SU-DHL-6 (cell line): ENCODE measurements around the gene MYO9A.

Source experiments
- CTCF ChIP-seq: fragments of 200-600 bp; sonication (generic); IDR thresholded peaks from one replicate; pipeline ENCODE4 v1.5.1; 2017; ENCODE audit warnings: antibody characterized with exemption, mild to moderate bottlenecking, low read length, moderate library complexity; ENCODE audit not compliant: insufficient read depth, poor library complexity, severe bottlenecking
- EZH2phosphoT487 ChIP-seq: fragments of 200-600 bp; sonication (generic), shearing (Covaris generic); conservative IDR thresholded peaks from 2 replicates; pipeline ENCODE4 v1.6.1; 2018; ENCODE audit warnings: mild to moderate bottlenecking, antibody characterized with exemption, low read length, moderate library complexity, mixed read lengths

DNA sequence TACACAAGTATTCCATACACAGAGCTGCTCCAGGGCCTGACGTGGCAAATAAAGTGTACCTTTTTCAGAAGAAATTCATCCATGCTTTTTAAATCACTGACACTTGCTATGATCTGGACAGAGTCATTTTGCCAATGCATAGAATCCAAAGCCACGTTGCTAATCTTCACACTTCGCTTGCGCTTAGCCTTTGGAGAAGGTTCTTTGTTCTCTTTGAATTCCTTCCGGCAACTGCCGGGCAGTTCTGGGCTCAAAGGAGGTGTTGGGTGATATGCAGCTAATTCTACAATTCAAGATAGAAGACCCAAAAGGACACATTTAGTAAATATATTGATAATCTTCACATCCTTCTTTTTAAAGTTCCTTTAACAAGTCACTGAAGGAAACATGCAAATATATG is 237.7 kb downstream of the MYO9A start:
- no peak for TF ChIP-seq CTCF
- TF ChIP-seq EZH2phosphoT487 = no peak
